ENCODE data around the gene SPTBN2. TPM values are rescaled to one million over a fixed set of nuclear protein-coding genes. Genes with fewer than 3 reads are reported as not detected.

The SPTBN2 gene
- total and polyA plus RNA-seq, 2 experiments from 2014 or later, result 6.0 to 27.4 TPM

DNA sequence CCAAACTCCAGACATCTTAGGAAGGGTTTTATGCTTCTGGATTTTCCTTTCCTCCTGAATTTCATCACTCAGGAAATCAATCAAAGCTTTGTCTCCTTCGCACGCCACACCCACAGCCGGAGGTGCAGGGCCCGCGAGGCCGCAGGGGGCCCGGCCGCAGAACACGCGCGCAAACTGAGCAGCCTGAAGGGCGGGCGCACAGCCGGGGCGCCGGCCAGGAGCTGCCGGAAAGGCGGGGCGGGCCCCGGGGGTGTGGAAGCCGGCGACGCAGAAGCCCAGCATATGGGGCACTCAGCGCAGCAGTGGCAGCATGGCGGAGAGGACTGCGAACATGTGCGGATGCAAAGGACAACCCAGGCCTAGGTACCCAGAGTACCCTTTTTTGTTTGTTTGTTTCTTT lies 33.1 kb upstream of the SPTBN2 start:
- Histone ChIP-seq H3K4me1 (ENCODE audit: low read depth) (no peaks in the 10 kb centered on the region), H3K9me3 (ENCODE audit: low read depth) (no peaks in the 10 kb centered on the region), H3K4me3 (no peak overlapping the region), H3K27me3 (no peaks in the 10 kb centered on the region), H3K36me3 (no peaks in the 10 kb centered on the region), H3K27ac (no peak overlapping the region)
- DNase-seq (ENCODE audit: low read depth in 1 of 2, low spot score in 1 of 2), result no peak
- TF ChIP-seq, protein P1, sequence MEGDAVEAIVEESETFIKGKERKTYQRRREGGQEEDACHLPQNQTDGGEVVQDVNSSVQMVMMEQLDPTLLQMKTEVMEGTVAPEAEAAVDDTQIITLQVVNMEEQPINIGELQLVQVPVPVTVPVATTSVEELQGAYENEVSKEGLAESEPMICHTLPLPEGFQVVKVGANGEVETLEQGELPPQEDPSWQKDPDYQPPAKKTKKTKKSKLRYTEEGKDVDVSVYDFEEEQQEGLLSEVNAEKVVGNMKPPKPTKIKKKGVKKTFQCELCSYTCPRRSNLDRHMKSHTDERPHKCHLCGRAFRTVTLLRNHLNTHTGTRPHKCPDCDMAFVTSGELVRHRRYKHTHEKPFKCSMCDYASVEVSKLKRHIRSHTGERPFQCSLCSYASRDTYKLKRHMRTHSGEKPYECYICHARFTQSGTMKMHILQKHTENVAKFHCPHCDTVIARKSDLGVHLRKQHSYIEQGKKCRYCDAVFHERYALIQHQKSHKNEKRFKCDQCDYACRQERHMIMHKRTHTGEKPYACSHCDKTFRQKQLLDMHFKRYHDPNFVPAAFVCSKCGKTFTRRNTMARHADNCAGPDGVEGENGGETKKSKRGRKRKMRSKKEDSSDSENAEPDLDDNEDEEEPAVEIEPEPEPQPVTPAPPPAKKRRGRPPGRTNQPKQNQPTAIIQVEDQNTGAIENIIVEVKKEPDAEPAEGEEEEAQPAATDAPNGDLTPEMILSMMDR (IDR thresholded peaks at IDR 0.05; ENCODE audit: low read depth, low read length), result no peak

DNA sequence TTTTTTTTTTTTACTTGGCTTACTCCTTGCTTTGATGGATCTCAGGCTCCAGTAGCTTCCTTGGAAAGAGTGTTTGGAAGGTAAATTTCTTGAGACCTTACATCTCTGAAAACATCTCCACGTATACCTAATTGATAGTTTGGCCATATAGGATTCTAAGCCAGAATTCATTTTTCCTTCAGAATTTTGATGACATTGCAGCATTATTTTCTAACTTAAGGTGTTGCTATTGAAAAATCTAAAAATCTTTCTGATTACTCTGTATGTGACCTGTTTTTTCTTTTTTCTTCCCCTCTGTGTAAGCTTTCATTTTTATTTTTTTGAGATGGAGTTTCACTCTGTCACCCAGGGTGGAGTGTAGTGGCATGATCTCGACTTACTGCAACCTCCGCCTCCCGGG lies 23.1 kb upstream of the SPTBN2 start:
- TF ChIP-seq, protein P1 (IDR thresholded peaks at IDR 0.05; ENCODE audit: low read depth, low read length), result no peak
- Histone ChIP-seq H3K9me3 (ENCODE audit: low read depth) (no peaks in the 10 kb centered on the region), H3K27ac (no peak overlapping the region), H3K27me3 (no peaks in the 10 kb centered on the region), H3K4me3 (no peak overlapping the region), H3K4me1 (ENCODE audit: low read depth) (no peaks in the 10 kb centered on the region), H3K36me3 (no peaks in the 10 kb centered on the region)
- DNase-seq (ENCODE audit: low read depth in 1 of 2, low spot score in 1 of 2), result no peak

GRCh38 chr11:66749091-66749490 lies 20.1 kb upstream of the SPTBN2 start:
- H3K4me1 ChIP-seq (ENCODE audit: low read depth), result no peaks in the 10 kb centered on the region
- H3K36me3 ChIP-seq, result no peaks in the 10 kb centered on the region
- TF ChIP-seq, protein P1 (IDR thresholded peaks at IDR 0.05; ENCODE audit: low read depth, low read length), result no peak

GRCh38 chr11:66747480-66747879 lies 18.5 kb upstream of the SPTBN2 start:
- H3K4me3 ChIP-seq, result no peak overlapping the region
- no peaks in the 10 kb centered on the region for H3K4me1 ChIP-seq (ENCODE audit: low read depth)
- H3K9me3 ChIP-seq (ENCODE audit: low read depth), result no peaks in the 10 kb centered on the region
- TF ChIP-seq, protein P1 (IDR thresholded peaks at IDR 0.05; ENCODE audit: low read depth, low read length), result no peak
- H3K27ac ChIP-seq, result no peak overlapping the region
- no peaks in the 10 kb centered on the region for H3K27me3 ChIP-seq
- no peaks in the 10 kb centered on the region for H3K36me3 ChIP-seq
- DNase-seq (ENCODE audit: low read depth in 1 of 2, low spot score in 1 of 2), result no peak

More at GRCh38 chr11:66749091-66749490, 20.1 kb upstream of the SPTBN2 start:
- Histone ChIP-seq H3K9me3 (ENCODE audit: low read depth) (no peaks in the 10 kb centered on the region), H3K27me3 (no peaks in the 10 kb centered on the region), H3K4me3 (no peak overlapping the region), H3K27ac (no peak overlapping the region)
- no peak for DNase-seq (ENCODE audit: low read depth in 1 of 2, low spot score in 1 of 2)

DNA sequence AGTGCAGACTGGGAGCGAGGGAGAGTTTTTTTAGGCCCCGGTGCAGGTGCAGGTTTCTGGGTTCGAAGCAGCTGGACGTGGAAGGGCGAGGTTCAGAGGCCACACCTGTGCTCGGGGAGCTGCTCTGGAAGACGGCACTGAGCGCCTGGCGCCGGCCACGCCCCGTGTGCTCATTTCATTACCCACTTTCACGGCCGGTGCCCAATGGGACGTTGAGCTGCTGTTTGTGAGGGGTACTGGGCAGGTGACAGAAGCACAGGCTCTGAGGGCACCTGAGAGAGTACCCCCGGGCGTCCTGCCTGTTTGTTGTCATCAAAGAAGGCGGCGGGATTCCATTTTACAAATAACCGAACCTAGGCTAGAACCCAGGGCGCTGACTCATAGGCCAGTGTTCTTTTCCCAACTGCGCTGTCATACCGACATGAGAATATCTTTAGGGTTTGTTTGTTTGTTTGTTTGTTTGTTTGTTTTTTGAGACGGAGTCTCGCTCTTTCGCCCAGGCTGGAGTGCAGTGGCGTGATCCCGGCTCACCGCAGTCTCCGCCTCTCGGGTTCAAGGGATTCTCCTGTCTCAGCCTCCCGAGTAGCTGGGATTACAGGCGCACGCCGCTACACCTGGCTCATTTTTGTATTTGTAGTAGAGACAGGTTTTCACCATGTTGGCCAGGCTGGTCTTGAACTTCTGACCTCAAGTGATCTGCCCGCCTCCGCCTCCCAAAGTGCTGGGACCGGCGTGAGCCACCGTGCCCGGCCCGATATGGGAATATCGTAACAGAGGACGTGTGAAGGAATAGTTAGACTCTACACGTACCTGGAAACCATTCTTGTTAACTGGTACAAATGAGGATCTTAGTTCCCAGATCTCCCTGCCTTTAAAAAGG lies 16.6 kb upstream of the SPTBN2 start:
- TF ChIP-seq, protein P1 (IDR thresholded peaks at IDR 0.05; ENCODE audit: low read depth, low read length), result no peak
- H3K36me3 ChIP-seq, result no peaks in the 10 kb centered on the region
- peak overlapping the region; percentile 52 for H3K4me3 ChIP-seq
- H3K9me3 ChIP-seq (ENCODE audit: low read depth), result no peaks in the 10 kb centered on the region
- no peaks in the 10 kb centered on the region for H3K27me3 ChIP-seq
- no peaks in the 10 kb centered on the region for H3K4me1 ChIP-seq (ENCODE audit: low read depth)
- no peak overlapping the region for H3K27ac ChIP-seq
- no peak for DNase-seq (ENCODE audit: low read depth in 1 of 2, low spot score in 1 of 2)
